B cell (primary cell): Measurements from ENCODE around the gene ISOC2. TPM values are rescaled to one million over a fixed set of nuclear protein-coding genes. Genes with fewer than 3 reads are reported as not detected.

Source experiments
- ATAC-seq: fragments of 200-7000 bp; cut with Tn5 transposase; one replicate; pipeline ENCODE4 v1.10.0; 2021; ENCODE audit warnings: low read depth, mild to moderate bottlenecking, moderate number of reproducible peaks, moderate library complexity
- CTCF ChIA-PET: fragments of 350-600 bp; sonication (Branson Sonifier 250); formaldehyde crosslinking; loops from one replicate; lab custom pipeline; 2021; ENCODE audit warnings: antibody characterized with exemption, inconsistent platforms; lab: Charles Lee
- POLR2A ChIA-PET: fragments of 350-600 bp; sonication (Branson Sonifier 250); formaldehyde crosslinking; loops from one replicate; lab custom pipeline; 2021; ENCODE audit warnings: antibody characterized with exemption; lab: Charles Lee
- DNase-seq: peaks from one replicate; pipeline ENCODE4 v3.0.0; 2013
- H2AFZ ChIP-seq: 2 replicates; pipeline ENCODE4 v1.6.1; 2012; ENCODE audit warnings: mild to moderate bottlenecking, low read depth, low read length; ENCODE audit not compliant: insufficient read depth, poor library complexity, severe bottlenecking
- H3K27ac ChIP-seq, 2 donors: 1 replicate in 1 of 2; 2 replicates in 1 of 2; pipeline ENCODE4 v1.5.1; 2012 to 2013; ENCODE audit warnings: low read length in 2 of 2, mild to moderate bottlenecking in 2 of 2, moderate library complexity in 1 of 2
- H3K27me3 ChIP-seq, 4 experiments: fragments of 200-600 bp in 1 of 4; sonication (generic) in 1 of 4; replicated peaks in 1 of 4; 1 replicate in 2 of 4; 2 replicates in 2 of 4; pipeline versions ENCODE4 v1.6.1 to v1.7.0; 2013 to 2016; ENCODE audit warnings: low read length in 3 of 4, mild to moderate bottlenecking in 2 of 4, mixed read lengths in 1 of 4, moderate library complexity in 1 of 4; ENCODE audit not compliant: insufficient read depth in 4 of 4, control insufficient read depth in 3 of 4; ENCODE audit errors: control extremely low read depth in 1 of 4
- H3K36me3 ChIP-seq, 2 experiments: replicated peaks in 1 of 2; 1 replicate in 1 of 2; 2 replicates in 1 of 2; pipeline versions ENCODE4 v1.6.1 to v1.7.1; 2013; ENCODE audit warnings: low read length in 1 of 2; ENCODE audit not compliant: insufficient read depth in 2 of 2, control insufficient read depth in 1 of 2; ENCODE audit errors: control extremely low read depth in 1 of 2, extremely low read depth in 1 of 2
- H3K4me1 ChIP-seq, 2 donors: fragments of 200-600 bp in 1 of 2; sonication (generic) in 1 of 2; 1 replicate in 1 of 2; 2 replicates in 1 of 2; pipeline versions ENCODE4 v1.5.1 to v1.6.1; 2013 to 2017; ENCODE audit warnings: low read length in 2 of 2; ENCODE audit not compliant: control insufficient read depth in 2 of 2, insufficient read depth in 2 of 2
- H3K4me2 ChIP-seq: replicated peaks from 2 replicates; pipeline ENCODE3; 2012; ENCODE audit warnings: mild to moderate bottlenecking, low read depth, low read length; ENCODE audit not compliant: poor library complexity, severe bottlenecking
- H3K4me3 ChIP-seq, 5 experiments: fragments of 200-600 bp in 1 of 5; sonication (generic) in 1 of 5; 1 replicate in 3 of 5; 2 replicates in 2 of 5; pipeline versions ENCODE4 v1.5.1 to v1.7.0; 2011 to 2016; ENCODE audit warnings: low read length in 4 of 5, mild to moderate bottlenecking in 4 of 5, low read depth in 2 of 5, control low read depth in 1 of 5, moderate library complexity in 1 of 5; ENCODE audit not compliant: insufficient read depth in 1 of 5; ENCODE audit errors: control extremely low read depth in 1 of 5, extremely low read depth in 1 of 5
- H3K79me2 ChIP-seq: fragments of 200-600 bp; sonication (generic); one replicate; pipeline ENCODE4 v1.6.0; 2016; ENCODE audit warnings: low read length; ENCODE audit not compliant: control insufficient read depth, insufficient read depth
- H3K9ac ChIP-seq: fragments of 200-600 bp; sonication (generic); 2 replicates; pipeline ENCODE4 v1.6.1; 2017; ENCODE audit warnings: mild to moderate bottlenecking, low read length, moderate library complexity
- H3K9me3 ChIP-seq, 3 donors: one replicate each; pipeline versions ENCODE4 v1.6.1 to v1.7.1; 2013; ENCODE audit warnings: low read length in 2 of 3; ENCODE audit not compliant: control insufficient read depth in 2 of 3, insufficient read depth in 1 of 3; ENCODE audit errors: control extremely low read depth in 1 of 3
- H4K20me1 ChIP-seq: 2 replicates; pipeline ENCODE4 v1.6.0; 2012; ENCODE audit warnings: mild to moderate bottlenecking, low read length; ENCODE audit not compliant: insufficient read depth, control insufficient read depth, poor library complexity, severe bottlenecking
- H3K27ac Mint-ChIP-seq: one replicate; pipeline ENCODE4 v1.8.0; 2021; ENCODE audit warnings: mixed read lengths
- H3K27me3 Mint-ChIP-seq: one replicate; pipeline ENCODE4 v1.8.0; 2021; ENCODE audit warnings: mixed read lengths
- H3K4me1 Mint-ChIP-seq: one replicate; pipeline ENCODE4 v1.8.0; 2021; ENCODE audit warnings: mixed read lengths
- H3K4me3 Mint-ChIP-seq: one replicate; pipeline ENCODE4 v1.8.0; 2021; ENCODE audit warnings: mixed read lengths
- H3K9me3 Mint-ChIP-seq: one replicate; pipeline ENCODE4 v1.8.0; 2022; ENCODE audit warnings: mixed read lengths; ENCODE audit not compliant: insufficient read depth
- CTCF ChIP-seq: fragments of 200-600 bp; IDR thresholded peaks from one replicate; pipeline ENCODE4 v1.8.0; 2022; ENCODE audit warnings: antibody characterized with exemption, mild to moderate bottlenecking
- EZH2 ChIP-seq: IDR thresholded peaks from 2 replicates; pipeline ENCODE4 v1.6.1; 2012; ENCODE audit warnings: borderline replicate concordance, low read depth, mild to moderate bottlenecking, moderate library complexity, low read length; ENCODE audit not compliant: insufficient read depth, poor library complexity, severe bottlenecking
- WGBS: methylation state at CpG from one replicate; pipeline ENCODE4 v1.1.5; 2013; ENCODE audit warnings: missing lambda C conversion rate; ENCODE audit not compliant: insufficient coverage; 5-methylcytosine and 5-hydroxymethylcytosine counted together
- intact Hi-C: fragments of 100-400 bp; cut with micrococcal nuclease; formaldehyde crosslinking; loops from one replicate; pipeline ENCODE4 v1.10.0; 2022
- polyA plus RNA-seq: library from polyadenylated mRNA; depleted of rRNA; stranded (reverse); fragments of >200 nt; gene quantifications from 2 replicates; pipeline ENCODE4 v1.2.3, GENCODE V29; 2012
- total RNA-seq, 2 donors: library from RNA; stranded (reverse); fragments of 120-200 nt in 1 of 2; gene quantifications; 1 replicate in 1 of 2; 2 replicates in 1 of 2; pipeline versions ENCODE4 v1.2.3 to v1.2.4, GENCODE V29; 2013 to 2022

ISOC2 gene
- total and polyA plus RNA-seq, 2 donors (not counting 1 experiment from before 2014, with no cell fraction given): 10.0 to 27.6 TPM

- peaks cover 49% of the 10 kb centered on the region for H3K27me3 Mint-ChIP-seq
- H3K9me3 Mint-ChIP-seq: no peaks in the 10 kb centered on the region
- Histone ChIP-seq H4K20me1 (no peaks in the 10 kb centered on the region), H3K4me3 (no peak overlapping the region), H3K27me3 (peaks cover 0 to 73% (median 31%) of the 10 kb centered on the region in 4 experiments), H3K4me1 (no peaks in the 10 kb centered on the region), H2AFZ (no peak overlapping the region), H3K4me2 (no peak overlapping the region), H3K27ac (no peak overlapping the region), H3K9me3 (peaks cover 0 to 13% (median 0%) of the 10 kb centered on the region in 3 donors), H3K36me3 (no peaks in the 10 kb centered on the region), H3K79me2 (no peaks in the 10 kb centered on the region), H3K9ac (no peak overlapping the region)
- TF ChIP-seq EZH2 (no peak), CTCF (no peak)
- ChIA-PET CTCF (no interaction called here), POLR2A (no interaction called here)
- intact Hi-C loops: no loop called here
- DNase-seq (no peak), ATAC-seq (no peak)
- no peak overlapping the region for H3K4me3 Mint-ChIP-seq
- H3K27ac Mint-ChIP-seq: no peak overlapping the region
- H3K4me1 Mint-ChIP-seq: no peaks in the 10 kb centered on the region
- 88% methylated on average over 12 of the region's 14 CpGs for WGBS
Observed at GRCh38 chr19:55432241-55432959, 29.0 kb downstream of the ISOC2 start.

GRCh38 chr19:55431183-55431582, 30.3 kb downstream of the ISOC2 start:
- no peak for ATAC-seq
- H3K4me3 ChIP-seq: no peak overlapping the region
- intact Hi-C loops: no loop called here
- no peaks in the 10 kb centered on the region for H4K20me1 ChIP-seq
- no peak overlapping the region for H3K9ac ChIP-seq
- H3K4me1 ChIP-seq: no peaks in the 10 kb centered on the region
- 100% methylated on average over 1 of the region's 1 CpG for WGBS
- no peak overlapping the region for H3K27ac Mint-ChIP-seq
- no peak overlapping the region for H3K27ac ChIP-seq
- H3K4me2 ChIP-seq: no peak overlapping the region
- CTCF ChIA-PET: no interaction called here
- H3K4me3 Mint-ChIP-seq: no peak overlapping the region
- DNase-seq: no peak
- H3K36me3 ChIP-seq: no peaks in the 10 kb centered on the region
- H3K4me1 Mint-ChIP-seq: no peaks in the 10 kb centered on the region
- POLR2A ChIA-PET: interaction anchor here (0.6 kb wide), 1 partner anchor 402 kb away, joined by 3 read pairs; no protein-coding TSS in a partner anchor
- no peaks in the 10 kb centered on the region for H3K9me3 Mint-ChIP-seq
- H3K9me3 ChIP-seq: peaks cover 0 to 12% (median 0%) of the 10 kb centered on the region in 3 donors
- H3K27me3 Mint-ChIP-seq: peaks cover 44% of the 10 kb centered on the region
- no peaks in the 10 kb centered on the region for H3K79me2 ChIP-seq
- H3K27me3 ChIP-seq: peaks cover 0 to 63% (median 23%) of the 10 kb centered on the region in 4 experiments
- no peak for TF ChIP-seq CTCF
- TF ChIP-seq EZH2: no peak
- no peak overlapping the region for H2AFZ ChIP-seq
